Measurements from ENCODE around the gene PDIA5. TPM values are rescaled to one million over a fixed set of nuclear protein-coding genes. Genes with fewer than 3 reads are reported as not detected.
"Not testable (repeated sequence)": the region's sequence is repeated elsewhere in the genome, so short reads cannot be mapped to it uniquely, and the experiment has no call there.

PDIA5 gene
- total RNA-seq, 4 donors from 2014 or later: 3.6 to 38.1 (median 25.1) TPM

DNA sequence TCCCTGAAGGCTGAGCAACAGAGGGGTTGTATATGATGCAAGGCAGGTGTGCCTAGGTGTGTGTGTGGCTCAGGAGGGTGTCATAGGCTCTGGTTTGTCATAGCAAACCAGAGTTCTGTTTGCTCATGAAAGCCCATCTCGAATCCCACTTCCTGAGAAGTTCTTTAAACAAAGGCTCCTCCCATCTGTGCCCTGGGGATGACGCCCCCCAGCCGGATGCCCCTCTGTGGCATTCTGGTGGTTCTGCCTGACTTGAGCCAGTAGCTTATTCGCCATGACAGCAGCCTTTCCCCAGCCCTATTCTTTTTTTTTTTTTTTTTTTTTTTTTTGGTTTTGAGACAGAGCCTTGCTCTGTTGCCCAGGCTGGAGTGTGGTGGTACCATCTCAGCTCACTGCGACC is 45.4 kb downstream of the PDIA5 start:
- Histone ChIP-seq H3K9me3 (no peaks in the 10 kb centered on the region), H3K27me3 (no peaks in the 10 kb centered on the region), H3K27ac (no peak overlapping the region), H3K4me3 (no peak overlapping the region), H3K36me3 (no peaks in the 10 kb centered on the region), H3K4me1 (no peaks in the 10 kb centered on the region)
- no peak for TF ChIP-seq POLR2A (IDR thresholded peaks at IDR 0.05)
- TF ChIP-seq, protein P1, sequence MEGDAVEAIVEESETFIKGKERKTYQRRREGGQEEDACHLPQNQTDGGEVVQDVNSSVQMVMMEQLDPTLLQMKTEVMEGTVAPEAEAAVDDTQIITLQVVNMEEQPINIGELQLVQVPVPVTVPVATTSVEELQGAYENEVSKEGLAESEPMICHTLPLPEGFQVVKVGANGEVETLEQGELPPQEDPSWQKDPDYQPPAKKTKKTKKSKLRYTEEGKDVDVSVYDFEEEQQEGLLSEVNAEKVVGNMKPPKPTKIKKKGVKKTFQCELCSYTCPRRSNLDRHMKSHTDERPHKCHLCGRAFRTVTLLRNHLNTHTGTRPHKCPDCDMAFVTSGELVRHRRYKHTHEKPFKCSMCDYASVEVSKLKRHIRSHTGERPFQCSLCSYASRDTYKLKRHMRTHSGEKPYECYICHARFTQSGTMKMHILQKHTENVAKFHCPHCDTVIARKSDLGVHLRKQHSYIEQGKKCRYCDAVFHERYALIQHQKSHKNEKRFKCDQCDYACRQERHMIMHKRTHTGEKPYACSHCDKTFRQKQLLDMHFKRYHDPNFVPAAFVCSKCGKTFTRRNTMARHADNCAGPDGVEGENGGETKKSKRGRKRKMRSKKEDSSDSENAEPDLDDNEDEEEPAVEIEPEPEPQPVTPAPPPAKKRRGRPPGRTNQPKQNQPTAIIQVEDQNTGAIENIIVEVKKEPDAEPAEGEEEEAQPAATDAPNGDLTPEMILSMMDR (IDR thresholded peaks at IDR 0.05): no peak
- intact Hi-C loops (cut with DNase I; ENCODE audit: low total_unique reads): no loop called here
- DNase-seq: no peak

DNA sequence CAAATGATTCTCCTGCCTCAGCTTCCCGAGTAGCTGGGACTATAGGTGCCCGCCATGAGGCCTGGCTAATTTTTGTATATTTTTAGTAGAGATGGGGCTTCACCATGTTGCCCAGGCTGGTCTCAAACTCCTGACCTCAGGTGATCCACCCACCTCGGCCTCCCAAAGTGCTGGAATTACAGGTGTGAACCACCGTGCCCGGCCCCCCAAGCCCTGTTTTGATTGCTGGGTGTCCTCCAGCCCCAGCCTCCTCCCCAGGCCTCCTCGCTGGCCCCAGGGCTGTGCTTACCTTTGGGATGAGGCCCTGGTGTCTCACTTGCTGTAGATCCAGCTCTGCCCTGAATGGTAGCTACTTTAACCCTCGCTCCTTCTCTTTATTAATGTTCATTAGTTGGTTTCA is 45.8 kb downstream of the PDIA5 start:
- H3K27ac ChIP-seq; intact Hi-C loops (cut with DNase I; ENCODE audit: low total_unique reads); DNase-seq; H3K9me3 ChIP-seq; H3K27me3 ChIP-seq; H3K4me1 ChIP-seq; H3K4me3 ChIP-seq; H3K36me3 ChIP-seq: not testable (repeated sequence)

DNA sequence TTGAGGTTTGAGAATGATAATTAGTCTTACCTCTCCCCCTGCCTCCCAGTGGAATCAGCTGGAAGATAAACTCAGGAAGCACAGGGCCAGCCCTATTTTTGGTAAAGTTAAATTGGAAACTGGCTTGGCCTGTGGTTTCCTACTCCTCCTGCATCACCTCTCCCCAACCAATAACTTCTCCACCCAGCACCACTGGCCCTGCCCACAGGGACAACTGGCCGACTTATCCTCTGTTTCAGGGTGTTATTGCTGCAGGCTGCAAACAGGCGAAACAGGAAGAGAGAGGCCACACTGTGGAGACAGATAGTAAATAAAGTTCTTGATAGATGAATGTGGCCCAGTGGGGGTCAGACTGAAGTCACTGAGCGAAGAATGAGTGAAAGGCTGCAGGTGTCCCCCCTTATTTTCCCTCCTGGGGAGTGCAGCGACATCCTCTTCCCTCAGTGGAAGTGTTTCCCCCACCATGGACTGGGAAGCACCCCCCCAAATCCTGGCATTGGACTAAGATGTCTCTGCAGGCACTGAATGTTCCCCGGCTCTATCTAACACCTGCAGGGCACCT is 47.1 kb downstream of the PDIA5 start:
- no peak for TF ChIP-seq POLR2A (IDR thresholded peaks at IDR 0.05)
- TF ChIP-seq, protein P1 (IDR thresholded peaks at IDR 0.05): no peak
- no peak for DNase-seq
- H3K4me1 ChIP-seq: no peaks in the 10 kb centered on the region
- no peaks in the 10 kb centered on the region for H3K9me3 ChIP-seq
- no peak overlapping the region for H3K4me3 ChIP-seq
- no peaks in the 10 kb centered on the region for H3K36me3 ChIP-seq
- no peaks in the 10 kb centered on the region for H3K27me3 ChIP-seq
- intact Hi-C loops (cut with DNase I; ENCODE audit: low total_unique reads): no loop called here
- no peak overlapping the region for H3K27ac ChIP-seq

DNA sequence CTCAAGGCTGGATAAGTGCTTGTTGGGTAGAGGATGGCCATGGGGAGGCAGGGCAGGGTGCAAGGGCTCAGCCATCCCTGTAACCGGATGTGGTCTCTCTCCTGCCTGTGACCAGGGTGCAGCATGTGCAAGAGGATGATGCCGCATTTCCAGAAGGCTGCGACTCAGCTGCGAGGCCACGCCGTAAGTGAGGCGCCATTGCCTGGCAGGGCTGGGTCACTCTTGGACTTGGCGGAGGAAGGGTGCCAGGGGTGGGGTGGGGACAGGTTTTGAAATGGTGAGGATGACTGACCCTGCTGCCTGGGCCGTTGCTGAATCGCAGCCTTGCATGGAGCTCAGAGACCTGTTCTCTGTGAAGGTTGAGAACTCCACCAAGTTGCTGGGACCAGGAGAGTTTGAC is 49.3 kb downstream of the PDIA5 start:
- intact Hi-C loops (cut with DNase I; ENCODE audit: low total_unique reads): no loop called here
- no peak overlapping the region for H3K27ac ChIP-seq
- no peaks in the 10 kb centered on the region for H3K4me1 ChIP-seq
- H3K27me3 ChIP-seq: no peaks in the 10 kb centered on the region
- no peaks in the 10 kb centered on the region for H3K9me3 ChIP-seq
- DNase-seq: no peak
- H3K36me3 ChIP-seq: no peaks in the 10 kb centered on the region
- TF ChIP-seq, protein P1 (IDR thresholded peaks at IDR 0.05): no peak
- TF ChIP-seq POLR2A (IDR thresholded peaks at IDR 0.05): no peak
- H3K4me3 ChIP-seq: no peak overlapping the region

DNA sequence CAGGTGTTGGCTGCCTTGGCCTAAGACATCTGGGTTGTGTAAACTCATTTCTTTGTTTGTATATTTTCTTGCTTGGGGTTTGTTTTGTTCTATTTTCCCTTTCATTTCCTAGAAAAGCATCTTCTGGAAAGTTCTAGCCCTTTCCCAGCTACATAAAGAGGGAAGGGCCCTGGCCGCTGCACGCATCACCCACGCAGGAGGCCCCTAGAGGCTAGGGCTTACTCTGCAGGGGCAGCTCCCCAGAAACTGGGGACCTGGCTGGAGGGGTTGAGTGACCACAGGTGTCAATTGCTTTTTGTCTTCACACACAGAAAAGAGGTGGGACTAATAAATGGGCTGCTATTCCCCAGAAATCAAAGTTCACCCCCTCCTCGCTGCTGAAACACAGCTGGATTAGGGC is 52.6 kb downstream of the PDIA5 start:
- H3K4me3 ChIP-seq: no peak overlapping the region
- intact Hi-C loops (cut with DNase I; ENCODE audit: low total_unique reads): no loop called here
- no peaks in the 10 kb centered on the region for H3K27me3 ChIP-seq
- TF ChIP-seq, protein P1 (IDR thresholded peaks at IDR 0.05): no peak
- TF ChIP-seq POLR2A (IDR thresholded peaks at IDR 0.05): no peak
- no peaks in the 10 kb centered on the region for H3K36me3 ChIP-seq
- no peak for DNase-seq
- no peak overlapping the region for H3K27ac ChIP-seq
- H3K4me1 ChIP-seq: no peaks in the 10 kb centered on the region
- no peaks in the 10 kb centered on the region for H3K9me3 ChIP-seq

DNA sequence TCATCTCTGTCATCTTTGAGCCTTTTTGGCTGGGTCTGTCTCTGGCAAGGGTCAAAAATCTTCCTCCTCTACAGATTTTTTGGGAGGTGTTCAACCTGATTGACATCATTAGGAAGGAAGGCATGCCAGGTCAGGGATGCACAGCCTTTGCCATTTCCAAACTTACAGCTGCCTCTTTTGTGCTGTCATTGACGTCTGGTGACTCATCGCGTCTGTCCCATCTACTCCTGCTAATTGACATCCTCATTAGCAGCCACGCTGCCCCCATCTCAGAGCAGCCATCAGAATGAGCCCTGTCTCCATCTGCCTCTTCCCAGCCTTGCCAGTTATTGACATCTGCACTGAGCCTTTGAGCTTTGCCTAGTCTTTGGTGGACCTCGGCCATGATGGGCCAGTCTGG is 53.0 kb downstream of the PDIA5 start:
- no peaks in the 10 kb centered on the region for H3K27me3 ChIP-seq
- no peak overlapping the region for H3K4me3 ChIP-seq
- no peak overlapping the region for H3K27ac ChIP-seq
- intact Hi-C loops (cut with DNase I; ENCODE audit: low total_unique reads): no loop called here
- H3K36me3 ChIP-seq: no peaks in the 10 kb centered on the region
- DNase-seq: no peak
- no peaks in the 10 kb centered on the region for H3K9me3 ChIP-seq
- no peaks in the 10 kb centered on the region for H3K4me1 ChIP-seq
- TF ChIP-seq, protein P1 (IDR thresholded peaks at IDR 0.05): no peak
- TF ChIP-seq POLR2A (IDR thresholded peaks at IDR 0.05): no peak
